Lung (tissue), 12 donors: ENCODE data around the gene TPRA1. TPM values are rescaled to one million over a fixed set of nuclear protein-coding genes. Genes with fewer than 3 reads are reported as not detected.

Experiments used
- ATAC-seq: fragments of 200-7000 bp; cut with Tn5 transposase; one replicate; pipeline ENCODE4 v1.9.1; 2020; ENCODE audit warnings: moderate number of reproducible peaks; ENCODE audit not compliant: insufficient read depth, low FRiP score
- DNase-seq, 3 donors: peaks; one replicate each; pipeline ENCODE4 v3.0.0-alpha.2; 2013 to 2017
- H3K27ac ChIP-seq, 2 donors: one replicate each; pipeline ENCODE4 v1.5.1; 2013; ENCODE audit warnings: mild to moderate bottlenecking in 2 of 2, moderate library complexity in 2 of 2, control low read depth in 1 of 2, inconsistent platforms in 1 of 2, low read depth in 1 of 2, low read length in 1 of 2
- H3K27me3 ChIP-seq, 3 donors: one replicate each; pipeline ENCODE4 v1.5.1; 2013; ENCODE audit warnings: low read length in 2 of 3; ENCODE audit not compliant: control insufficient read depth in 3 of 3, insufficient read depth in 3 of 3
- H3K36me3 ChIP-seq, 4 donors: one replicate each; pipeline ENCODE4 v1.5.1; 2013; ENCODE audit warnings: low read length in 4 of 4, mild to moderate bottlenecking in 1 of 4, moderate library complexity in 1 of 4; ENCODE audit not compliant: control insufficient read depth in 4 of 4, insufficient read depth in 4 of 4
- H3K4me1 ChIP-seq, 5 donors: one replicate each; pipeline ENCODE4 v1.5.1; 2013; ENCODE audit warnings: low read length in 5 of 5, mild to moderate bottlenecking in 2 of 5, moderate library complexity in 1 of 5; ENCODE audit not compliant: control insufficient read depth in 5 of 5, insufficient read depth in 5 of 5
- H3K4me3 ChIP-seq: one replicate; pipeline ENCODE4 v1.5.1; 2013; ENCODE audit warnings: mild to moderate bottlenecking, control low read depth, moderate library complexity
- H3K9ac ChIP-seq, 2 donors: one replicate each; pipeline ENCODE4 v1.5.1; 2013; ENCODE audit warnings: low read length in 2 of 2, control low read depth in 1 of 2; ENCODE audit not compliant: insufficient read depth in 1 of 2
- H3K9me3 ChIP-seq, 4 donors: one replicate each; pipeline ENCODE4 v1.5.1; 2013; ENCODE audit warnings: low read length in 3 of 4, mild to moderate bottlenecking in 1 of 4, moderate library complexity in 1 of 4; ENCODE audit not compliant: control insufficient read depth in 4 of 4, insufficient read depth in 3 of 4
- WGBS, 2 donors: extraction: QIAGEN DNeasy Blood & Tissue Kit; methylation state at CpG; one replicate each; pipeline ENCODE4 v1.1.7; 2013; 5-methylcytosine and 5-hydroxymethylcytosine counted together
- polyA plus RNA-seq, 2 donors: library from polyadenylated mRNA; stranded (reverse); fragments of 200-250 nt; gene quantifications; one replicate each; pipeline ENCODE4 v1.2.1, GENCODE V29; 2013
- total RNA-seq, 2 donors: library from RNA; depleted of rRNA in 1 of 2; stranded (reverse); fragments of >200 nt in 1 of 2; gene quantifications; one replicate each; pipeline ENCODE4 v1.2.1, GENCODE V29; 2014 to 2021
- TF ChIP-seq, protein P1 (sequence below): IDR thresholded peaks from 2 replicates; pipeline ENCODE4 v1.5.1; 2012; ENCODE audit warnings: mild to moderate bottlenecking; ENCODE audit errors: control extremely low read depth, extremely low read depth
- donor health status: control.
- donor health status: control.
- donor health status: Bipolar disorder and iron deficiency.
- donor health status: healthy.
- donor health status: DM: yes; HTN: yes; CAD: no.

The TPRA1 gene
- total and polyA plus RNA-seq, 4 donors: 28.9 to 53.2 (median 38.0) TPM

DNA sequence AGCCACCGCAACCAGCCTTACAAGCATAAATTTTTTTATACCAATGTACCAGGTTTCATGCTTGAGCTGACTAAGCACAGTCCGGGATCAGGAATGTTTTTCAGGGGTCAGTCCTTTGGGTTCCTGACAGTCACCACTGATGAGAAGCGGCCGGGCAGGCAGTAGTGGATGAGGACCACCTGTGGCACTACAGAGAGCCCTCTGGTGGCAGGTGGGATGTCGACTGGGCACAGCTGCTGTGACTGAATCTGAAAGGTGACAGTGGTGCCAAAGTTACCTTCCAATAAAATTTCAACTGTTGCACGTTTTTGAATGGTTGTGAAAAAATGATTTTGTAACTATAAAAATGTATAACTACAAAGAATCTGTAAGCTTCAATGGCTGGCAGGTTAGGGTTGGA lies 34.0 kb downstream of the TPRA1 start:
- Histone ChIP-seq H3K27ac (no peak overlapping the region), H3K4me3 (no peak overlapping the region), H3K9ac (no peak overlapping the region), H3K9me3 (peaks cover 0 to 5% (median 3%) of the 10 kb centered on the region in 4 donors), H3K4me1 (peaks cover 0 to 8% (median 0%) of the 10 kb centered on the region in 5 donors), H3K36me3 (peaks cover 0 to 3% (median 0%) of the 10 kb centered on the region in 4 donors), H3K27me3 (no peaks in the 10 kb centered on the region)
- ATAC-seq: no peak
- WGBS, 2 donors: 66 to 73% methylated on average over 6 of the region's 6 CpGs
- no peak for DNase-seq
- TF ChIP-seq, protein P1, sequence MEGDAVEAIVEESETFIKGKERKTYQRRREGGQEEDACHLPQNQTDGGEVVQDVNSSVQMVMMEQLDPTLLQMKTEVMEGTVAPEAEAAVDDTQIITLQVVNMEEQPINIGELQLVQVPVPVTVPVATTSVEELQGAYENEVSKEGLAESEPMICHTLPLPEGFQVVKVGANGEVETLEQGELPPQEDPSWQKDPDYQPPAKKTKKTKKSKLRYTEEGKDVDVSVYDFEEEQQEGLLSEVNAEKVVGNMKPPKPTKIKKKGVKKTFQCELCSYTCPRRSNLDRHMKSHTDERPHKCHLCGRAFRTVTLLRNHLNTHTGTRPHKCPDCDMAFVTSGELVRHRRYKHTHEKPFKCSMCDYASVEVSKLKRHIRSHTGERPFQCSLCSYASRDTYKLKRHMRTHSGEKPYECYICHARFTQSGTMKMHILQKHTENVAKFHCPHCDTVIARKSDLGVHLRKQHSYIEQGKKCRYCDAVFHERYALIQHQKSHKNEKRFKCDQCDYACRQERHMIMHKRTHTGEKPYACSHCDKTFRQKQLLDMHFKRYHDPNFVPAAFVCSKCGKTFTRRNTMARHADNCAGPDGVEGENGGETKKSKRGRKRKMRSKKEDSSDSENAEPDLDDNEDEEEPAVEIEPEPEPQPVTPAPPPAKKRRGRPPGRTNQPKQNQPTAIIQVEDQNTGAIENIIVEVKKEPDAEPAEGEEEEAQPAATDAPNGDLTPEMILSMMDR: no peak

DNA sequence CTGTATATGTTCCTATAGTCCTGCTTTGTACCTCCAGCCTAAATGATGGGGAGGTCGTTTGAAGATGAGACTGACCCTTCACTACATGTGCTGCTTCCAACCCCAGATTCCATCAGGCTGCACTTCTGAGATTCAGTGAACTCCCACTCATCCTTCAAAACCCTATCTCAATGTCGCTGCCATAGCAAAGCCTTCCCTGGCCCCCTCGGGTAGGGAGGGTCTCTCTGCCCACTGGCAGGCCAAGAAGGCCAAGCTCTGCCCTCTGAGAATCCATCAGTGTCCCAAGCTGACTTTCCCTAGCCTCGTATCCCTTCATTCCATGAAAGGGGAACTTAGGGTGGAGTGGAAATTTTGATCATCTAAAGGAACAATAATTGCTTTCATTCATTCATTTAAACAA lies 35.4 kb downstream of the TPRA1 start:
- WGBS, 2 donors: 72 to 89% methylated on average over 4 of the region's 4 CpGs
- Histone ChIP-seq H3K9ac (no peak overlapping the region), H3K36me3 (peaks cover 0 to 3% (median 0%) of the 10 kb centered on the region in 4 donors), H3K27me3 (no peaks in the 10 kb centered on the region), H3K9me3 (peaks cover 0 to 4% (median under 1%) of the 10 kb centered on the region in 4 donors), H3K4me1 (peaks cover 0 to 8% (median 0%) of the 10 kb centered on the region in 5 donors), H3K27ac (no peak overlapping the region), H3K4me3 (no peak overlapping the region)
- DNase-seq: no peak
- TF ChIP-seq, protein P1: no peak
- ATAC-seq: no peak

DNA sequence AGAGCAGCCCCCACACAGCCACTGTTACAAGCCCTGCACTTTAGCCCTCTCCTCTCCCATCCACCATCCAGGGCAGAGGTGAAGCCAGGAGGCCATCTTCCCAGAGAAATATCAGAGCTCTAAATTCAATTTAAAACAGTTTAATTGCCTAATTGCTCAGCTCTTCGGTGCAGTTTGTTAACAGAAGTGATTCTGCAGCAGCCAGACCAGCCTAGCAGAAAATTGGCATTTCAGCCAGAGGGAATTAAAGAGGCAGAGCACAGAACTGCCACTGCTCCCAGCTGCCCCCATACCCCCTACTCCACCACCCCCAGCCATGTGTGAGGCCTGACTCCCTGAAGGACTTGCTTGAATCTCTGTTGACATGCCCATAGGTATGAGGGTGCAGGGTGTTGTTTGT lies 38.5 kb downstream of the TPRA1 start:
- Histone ChIP-seq H3K27ac (no peak overlapping the region), H3K4me1 (peaks cover 0 to 11% (median 5%) of the 10 kb centered on the region in 5 donors), H3K9ac (no peak overlapping the region), H3K27me3 (no peaks in the 10 kb centered on the region), H3K4me3 (no peak overlapping the region), H3K9me3 (no peaks in the 10 kb centered on the region), H3K36me3 (peaks cover 0 to 3% (median 0%) of the 10 kb centered on the region in 4 donors)
- ATAC-seq (no peak), DNase-seq (no peak)
- TF ChIP-seq, protein P1: no peak
- WGBS, 2 donors: 55 to 77% methylated on average over 1 of the region's 1 CpG

DNA sequence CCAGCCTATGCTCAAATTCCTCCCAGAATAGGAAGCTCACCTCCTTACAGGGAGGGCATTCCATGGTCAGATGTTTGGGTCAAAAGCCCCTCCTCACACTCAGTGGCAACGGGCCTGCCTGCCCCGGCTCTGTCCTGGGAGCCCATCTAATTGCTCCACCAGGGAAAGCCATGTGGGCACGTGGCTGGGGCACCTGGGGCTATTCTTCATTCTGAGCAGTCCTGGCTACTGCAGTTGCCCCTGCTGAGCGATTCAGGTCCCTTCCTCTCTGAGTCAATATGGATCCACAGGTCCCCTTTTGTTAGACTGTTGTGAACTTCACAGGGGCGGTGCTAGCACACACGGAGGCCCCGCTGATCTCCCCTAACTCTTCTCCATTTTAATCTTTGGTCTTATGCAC lies 39.4 kb downstream of the TPRA1 start:
- H3K27ac ChIP-seq: no peak overlapping the region
- TF ChIP-seq, protein P1: no peak
- no peak for ATAC-seq
- DNase-seq: no peak
- H3K4me3 ChIP-seq: no peak overlapping the region
- no peaks in the 10 kb centered on the region for H3K27me3 ChIP-seq
- peaks cover 0 to 3% (median 0%) of the 10 kb centered on the region in 4 donors for H3K36me3 ChIP-seq
- H3K9me3 ChIP-seq: no peaks in the 10 kb centered on the region
- 90 to 93% methylated on average over 7 of the region's 7 CpGs for WGBS, 2 donors
- peaks cover 0 to 11% (median 5%) of the 10 kb centered on the region in 5 donors for H3K4me1 ChIP-seq
- H3K9ac ChIP-seq: no peak overlapping the region
